Smooth muscle cell (in vitro differentiated cells): ENCODE results near the gene FMO3. TPM values are rescaled to one million over a fixed set of nuclear protein-coding genes. Genes with fewer than 3 reads are reported as not detected.

Experiments
- DNase-seq: peaks from one replicate; lab custom pipeline; 2025; ENCODE audit not compliant: unreplicated experiment; lab: John Stamatoyannopoulos, UW
- H2AFZ ChIP-seq: fragments of 200-600 bp; sonication (generic); 2 replicates; pipeline ENCODE4 v1.6.0; 2016; ENCODE audit warnings: antibody characterized with exemption, low read depth, mild to moderate bottlenecking
- H3F3A ChIP-seq: fragments of 200-600 bp; sonication (generic); 2 replicates; pipeline ENCODE4 v1.6.0; 2017; ENCODE audit warnings: antibody characterized with exemption, low read depth
- H3K27ac ChIP-seq: fragments of 200-600 bp; sonication (generic); 2 replicates; pipeline ENCODE4 v1.5.1; 2016; ENCODE audit warnings: low read depth, mild to moderate bottlenecking
- H3K27me3 ChIP-seq: fragments of 200-600 bp; sonication (generic); 2 replicates; pipeline ENCODE4 v1.6.1; 2016; ENCODE audit warnings: low read depth, mild to moderate bottlenecking
- H3K36me3 ChIP-seq: fragments of 200-600 bp; sonication (generic); 2 replicates; pipeline ENCODE4 v1.5.1; 2016; ENCODE audit warnings: low read depth
- H3K4me1 ChIP-seq: fragments of 200-600 bp; sonication (generic); 2 replicates; pipeline ENCODE4 v1.5.1; 2016; ENCODE audit warnings: low read depth
- H3K4me2 ChIP-seq: fragments of 200-600 bp; sonication (generic); 2 replicates; pipeline ENCODE4 v1.6.0; 2016; ENCODE audit warnings: mild to moderate bottlenecking
- H3K4me3 ChIP-seq: fragments of 200-600 bp; sonication (generic); 2 replicates; pipeline ENCODE4 v1.5.1; 2016; ENCODE audit warnings: mild to moderate bottlenecking
- H3K79me2 ChIP-seq: fragments of 200-600 bp; sonication (generic); 2 replicates; pipeline ENCODE4 v1.6.0; 2016; ENCODE audit warnings: low read depth, mild to moderate bottlenecking
- H3K9ac ChIP-seq: fragments of 200-600 bp; sonication (generic); 2 replicates; pipeline ENCODE4 v1.6.0; 2016; ENCODE audit warnings: low read depth
- H3K9me3 ChIP-seq: fragments of 200-600 bp; sonication (generic); replicated peaks from 2 replicates; pipeline ENCODE4 v1.5.1; 2016; ENCODE audit warnings: low read depth
- H4K20me1 ChIP-seq: fragments of 200-600 bp; sonication (generic); 2 replicates; pipeline ENCODE4 v1.6.0; 2016; ENCODE audit warnings: low read depth
- CTCF ChIP-seq: fragments of 200-600 bp; sonication (generic); IDR thresholded peaks from 2 replicates; pipeline ENCODE4 v1.5.1; 2017; ENCODE audit warnings: borderline replicate concordance, mild to moderate bottlenecking, antibody characterized with exemption; ENCODE audit not compliant: insufficient read depth, poor library complexity, severe bottlenecking
- WGBS: methylation state at CpG from one replicate; pipeline ENCODE4 v1.1.7; 2016; ENCODE audit warnings: low lambda C conversion rate; 5-methylcytosine and 5-hydroxymethylcytosine counted together
- polyA plus RNA-seq: library from polyadenylated mRNA; unstranded; fragments of >200 nt; fragmentation: Nextera tagmentation; extraction: Ambion mirVana; gene quantifications from 2 replicates; pipeline ENCODE4 v1.2.1, GENCODE V29; 2016
- total RNA-seq: library from RNA; depleted of rRNA; stranded (reverse); fragments of >200 nt; gene quantifications from 2 replicates; pipeline ENCODE4 v1.2.3, GENCODE V29; 2014

Gene FMO3
- total and polyA plus RNA-seq, 2 experiments from 2014 or later = not detected

GRCh38 chr1:171084870-171085269 lies 5.8 kb upstream of the FMO3 start:
- Histone ChIP-seq H3K36me3 (no peaks in the 10 kb centered on the region), H3K9ac (no peak overlapping the region), H3K27ac (no peak overlapping the region), H3K79me2 (no peaks in the 10 kb centered on the region), H2AFZ (no peak overlapping the region), H3K4me3 (no peak overlapping the region), H3K9me3 (no peaks in the 10 kb centered on the region), H3K4me1 (no peaks in the 10 kb centered on the region), H3K27me3 (no peaks in the 10 kb centered on the region), H3F3A (no peaks in the 10 kb centered on the region), H3K4me2 (no peak overlapping the region), H4K20me1 (no peaks in the 10 kb centered on the region)
- no peak for TF ChIP-seq CTCF
- DNase-seq = no peak
- WGBS = 92% methylated on average over 2 of the region's 2 CpGs

GRCh38 chr1:171087896-171088295 lies 2.8 kb upstream of the FMO3 start:
- Histone ChIP-seq H3K4me3 (no peak overlapping the region), H3K4me1 (no peaks in the 10 kb centered on the region), H3K27me3 (no peaks in the 10 kb centered on the region), H3K9ac (no peak overlapping the region), H3K4me2 (no peak overlapping the region), H3K27ac (no peak overlapping the region), H3K36me3 (no peaks in the 10 kb centered on the region), H3K9me3 (no peaks in the 10 kb centered on the region), H4K20me1 (no peaks in the 10 kb centered on the region), H3K79me2 (no peaks in the 10 kb centered on the region), H3F3A (no peaks in the 10 kb centered on the region), H2AFZ (no peak overlapping the region)
- no peak for DNase-seq
- TF ChIP-seq CTCF = no peak

- TF ChIP-seq CTCF = no peak
- Histone ChIP-seq H2AFZ (no peak overlapping the region), H3K36me3 (no peaks in the 10 kb centered on the region), H3K4me1 (no peaks in the 10 kb centered on the region), H3K4me3 (no peak overlapping the region), H3K27ac (no peak overlapping the region), H3K9me3 (no peaks in the 10 kb centered on the region), H4K20me1 (no peaks in the 10 kb centered on the region), H3K4me2 (no peak overlapping the region), H3K79me2 (no peaks in the 10 kb centered on the region), H3F3A (no peaks in the 10 kb centered on the region), H3K9ac (no peak overlapping the region), H3K27me3 (no peaks in the 10 kb centered on the region)
- 91% methylated on average over 1 of the region's 1 CpG for WGBS
- no peak for DNase-seq
These were observed 13.2 kb downstream of the FMO3 start for GRCh38 chr1:171103862-171104261.

- TF ChIP-seq CTCF = no peak
- H3K4me1 ChIP-seq = no peaks in the 10 kb centered on the region
- no peak overlapping the region for H3K9ac ChIP-seq
- no peak overlapping the region for H3K4me3 ChIP-seq
- H4K20me1 ChIP-seq = no peaks in the 10 kb centered on the region
- no peaks in the 10 kb centered on the region for H3K79me2 ChIP-seq
- DNase-seq = no peak
- no peaks in the 10 kb centered on the region for H3K27me3 ChIP-seq
- no peaks in the 10 kb centered on the region for H3F3A ChIP-seq
- H3K9me3 ChIP-seq = no peaks in the 10 kb centered on the region
- H3K27ac ChIP-seq = no peak overlapping the region
- H3K36me3 ChIP-seq = no peaks in the 10 kb centered on the region
- H2AFZ ChIP-seq = no peak overlapping the region
- WGBS = 86% methylated on average over 3 of the region's 3 CpGs
- H3K4me2 ChIP-seq = no peak overlapping the region
These were observed 16.7 kb downstream of the FMO3 start for GRCh38 chr1:171107262-171107940.
